ENCODE results near the gene CEMIP. TPM values are rescaled to one million over a fixed set of nuclear protein-coding genes. Genes with fewer than 3 reads are reported as not detected.

Gene CEMIP
- total and polyA plus RNA-seq, 10 of the 15 experiments (the other 5 are each of a cell fraction or from before 2014, with no cell fraction given): 0.01 to 0.44 (median 0.16) TPM; not detected in 6

- DNase-seq (ENCODE audit: low read depth, low spot score): no peak
- intact Hi-C loops (cut with micrococcal nuclease; ENCODE audit: unreplicated experiment): no loop called here
- Histone ChIP-seq H3K4me3 (no peak overlapping the region), H4K20me1 (ENCODE audit: control insufficient read depth, insufficient read depth) (no peaks in the 10 kb centered on the region), H3K9me3 (replicated peaks; ENCODE audit: control insufficient read depth, insufficient read depth, low read length) (no peaks in the 10 kb centered on the region), H2AFZ (ENCODE audit: control insufficient read depth, low read depth, low read length) (no peak overlapping the region), H3K79me2 (ENCODE audit: control insufficient read depth, insufficient read depth, low read length) (no peaks in the 10 kb centered on the region), H3K4me1 (ENCODE audit: control insufficient read depth, insufficient read depth, low read length) (no peaks in the 10 kb centered on the region), H3K27ac (ENCODE audit: control insufficient read depth, insufficient read depth) (no peak overlapping the region), H3K9ac (ENCODE audit: control insufficient read depth, insufficient read depth, low read length) (no peak overlapping the region), H3K27me3 (replicated peaks in 1 of 2; ENCODE audit: control insufficient read depth in 2 of 2, insufficient read depth in 2 of 2, low read length in 1 of 2) (no peaks in the 10 kb centered on the region), H3K4me2 (ENCODE audit: control insufficient read depth, insufficient read depth) (no peak overlapping the region), H3K36me3 (ENCODE audit: control insufficient read depth in 2 of 2, insufficient read depth in 2 of 2, low read length in 1 of 2) (no peaks in the 10 kb centered on the region; a peak in 3 of 4 replicates)
- no peak for TF ChIP-seq CHD1 (IDR thresholded peaks at IDR 0.05; ENCODE audit: low read depth, low read length)
- TF ChIP-seq STAT1 (conservative IDR thresholded peaks at IDR 0.05): no peak
- TF ChIP-seq CREB1 (IDR thresholded peaks at IDR 0.05; ENCODE audit: low read depth): no peak
- TF ChIP-seq, protein P1, sequence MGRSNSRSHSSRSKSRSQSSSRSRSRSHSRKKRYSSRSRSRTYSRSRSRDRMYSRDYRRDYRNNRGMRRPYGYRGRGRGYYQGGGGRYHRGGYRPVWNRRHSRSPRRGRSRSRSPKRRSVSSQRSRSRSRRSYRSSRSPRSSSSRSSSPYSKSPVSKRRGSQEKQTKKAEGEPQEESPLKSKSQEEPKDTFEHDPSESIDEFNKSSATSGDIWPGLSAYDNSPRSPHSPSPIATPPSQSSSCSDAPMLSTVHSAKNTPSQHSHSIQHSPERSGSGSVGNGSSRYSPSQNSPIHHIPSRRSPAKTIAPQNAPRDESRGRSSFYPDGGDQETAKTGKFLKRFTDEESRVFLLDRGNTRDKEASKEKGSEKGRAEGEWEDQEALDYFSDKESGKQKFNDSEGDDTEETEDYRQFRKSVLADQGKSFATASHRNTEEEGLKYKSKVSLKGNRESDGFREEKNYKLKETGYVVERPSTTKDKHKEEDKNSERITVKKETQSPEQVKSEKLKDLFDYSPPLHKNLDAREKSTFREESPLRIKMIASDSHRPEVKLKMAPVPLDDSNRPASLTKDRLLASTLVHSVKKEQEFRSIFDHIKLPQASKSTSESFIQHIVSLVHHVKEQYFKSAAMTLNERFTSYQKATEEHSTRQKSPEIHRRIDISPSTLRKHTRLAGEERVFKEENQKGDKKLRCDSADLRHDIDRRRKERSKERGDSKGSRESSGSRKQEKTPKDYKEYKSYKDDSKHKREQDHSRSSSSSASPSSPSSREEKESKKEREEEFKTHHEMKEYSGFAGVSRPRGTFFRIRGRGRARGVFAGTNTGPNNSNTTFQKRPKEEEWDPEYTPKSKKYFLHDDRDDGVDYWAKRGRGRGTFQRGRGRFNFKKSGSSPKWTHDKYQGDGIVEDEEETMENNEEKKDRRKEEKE (IDR thresholded peaks at IDR 0.05): no peak
- TF ChIP-seq TARDBP (IDR thresholded peaks at IDR 0.05; ENCODE audit: borderline replicate concordance): no peak
- no peak for TF ChIP-seq SIN3A (IDR thresholded peaks at IDR 0.05; ENCODE audit: low read depth, low read length)
- CTCF ChIA-PET: no interaction called here
- RAD21 ChIA-PET (ENCODE audit: unreplicated experiment): no interaction called here
- SMC1A ChIA-PET (ENCODE audit: uncharacterized antibody, unreplicated experiment): no interaction called here
- FAIRE-seq: no peak
- in situ Hi-C loops (cut with MboI): no loop called here
- no TSS peak for BruUV-seq (replicated peaks)
- POLR2A ChIA-PET: no interaction called here
- no peak for ATAC-seq
- 98% methylated on average over 5 of the region's 7 CpGs for WGBS (ENCODE audit: insufficient coverage, insufficient replicate concordance, low lambda C conversion rate, missing lambda C conversion rate)
These were observed 163.1 kb downstream of the CEMIP start for GRCh38 chr15:80942266-80942665.

Measured in GM12878 (cell line).